Glomerular endothelial cell (primary cell): ENCODE results near the gene FHAD1. TPM values are rescaled to one million over a fixed set of nuclear protein-coding genes. Genes with fewer than 3 reads are reported as not detected.

Source experiments
- DNase-seq: peaks from one replicate; pipeline ENCODE4 v3.0.0-alpha.2; 2011; ENCODE audit warnings: low read depth, low spot score; ENCODE audit errors: extremely low read depth
- total RNA-seq: library from RNA; depleted of rRNA; stranded (reverse); fragments of >200 nt; gene quantifications from 2 replicates; pipeline ENCODE4 v1.2.3, GENCODE V29; 2015

Gene FHAD1
- total RNA-seq, 1 donor from 2014 or later: not detected

GRCh38 chr1:15324869-15325335 is 77.9 kb downstream of the FHAD1 start:
- no peak for DNase-seq

GRCh38 chr1:15325375-15326085 is 78.5 kb downstream of the FHAD1 start:
- DNase-seq: no peak

DNA sequence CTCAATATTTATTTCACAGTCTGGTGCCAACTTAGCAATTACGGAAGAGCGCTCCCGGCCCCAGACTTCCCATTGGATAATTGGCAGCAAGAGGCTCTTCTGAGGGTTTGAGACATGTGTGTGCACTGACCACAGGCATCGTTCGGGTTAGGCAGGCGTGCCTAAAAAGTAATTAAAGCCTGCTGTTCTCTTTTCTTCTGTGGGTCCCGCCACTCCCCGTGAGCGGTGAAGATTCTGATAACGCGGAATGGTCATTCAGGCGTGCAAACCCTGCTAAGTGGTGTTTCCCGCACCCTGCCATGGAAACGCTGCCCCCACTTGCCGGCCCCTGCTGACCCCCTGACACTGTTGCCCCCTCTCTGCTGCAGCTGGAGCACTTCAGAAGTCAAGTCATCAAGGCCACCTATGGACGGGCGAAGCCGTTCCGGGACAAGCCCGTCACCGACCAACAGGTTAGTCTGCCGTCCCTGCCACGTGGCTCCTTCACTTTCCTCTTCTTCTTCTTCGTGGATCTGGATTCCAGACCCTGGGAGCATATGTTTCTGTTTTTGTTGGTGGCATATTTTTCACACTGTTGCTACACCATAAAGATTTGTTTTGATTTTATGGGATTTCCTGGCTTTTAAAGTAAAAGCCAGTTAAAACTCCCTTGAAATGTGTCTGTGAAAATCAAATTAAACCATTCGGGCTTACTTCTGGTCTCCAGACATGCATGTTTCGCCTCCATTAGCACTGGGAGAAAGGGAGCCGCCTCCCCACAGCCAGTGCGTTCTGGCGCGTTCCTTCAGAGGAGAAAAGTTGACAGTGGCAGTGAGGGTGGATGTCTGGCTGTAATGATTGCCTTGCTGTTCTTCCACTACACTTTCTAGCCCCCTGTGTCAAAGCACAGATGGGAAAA is 79.9 kb downstream of the FHAD1 start:
- DNase-seq: no peak

DNA sequence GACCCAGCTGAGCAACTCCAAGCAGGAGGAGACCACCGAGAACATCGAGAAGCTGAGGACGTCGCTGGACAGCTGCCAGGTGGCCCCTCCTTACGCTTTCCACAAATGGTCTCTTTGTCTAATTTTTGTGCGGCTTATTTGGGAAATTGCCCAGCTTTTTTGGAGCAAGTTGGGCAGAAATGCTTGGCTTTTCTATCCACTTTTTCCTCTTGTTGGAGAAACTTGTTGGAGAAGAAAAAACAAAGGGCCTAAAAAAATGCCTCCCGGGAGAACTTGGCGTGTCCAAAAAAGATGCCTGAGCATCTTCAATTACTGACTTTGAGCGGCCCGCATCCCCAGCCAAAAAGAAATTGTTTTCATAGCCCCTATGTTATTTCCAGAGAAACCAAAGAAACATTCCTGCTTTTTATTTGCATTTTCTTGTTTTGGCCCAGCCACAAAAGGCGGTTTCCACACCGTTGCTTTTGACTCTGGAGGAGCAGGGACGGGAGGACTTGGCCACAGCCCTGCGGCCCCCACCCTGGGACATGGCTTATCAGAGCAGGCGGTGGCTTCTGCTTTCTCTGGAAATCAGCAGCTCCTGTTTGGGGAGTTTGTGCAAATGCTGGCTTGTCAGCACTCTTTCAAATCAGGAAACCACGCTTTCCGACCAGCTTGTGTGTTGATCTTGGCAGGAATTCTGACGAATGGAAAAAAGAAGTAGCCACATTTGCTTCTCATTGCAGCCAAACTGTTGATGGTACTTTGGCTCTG is 81.5 kb downstream of the FHAD1 start:
- no peak for DNase-seq

GRCh38 chr1:15329104-15329820 is 82.2 kb downstream of the FHAD1 start:
- no peak for DNase-seq

- no peak for DNase-seq
Measured at GRCh38 chr1:15330028-15330427, 83.0 kb downstream of the FHAD1 start.

DNA sequence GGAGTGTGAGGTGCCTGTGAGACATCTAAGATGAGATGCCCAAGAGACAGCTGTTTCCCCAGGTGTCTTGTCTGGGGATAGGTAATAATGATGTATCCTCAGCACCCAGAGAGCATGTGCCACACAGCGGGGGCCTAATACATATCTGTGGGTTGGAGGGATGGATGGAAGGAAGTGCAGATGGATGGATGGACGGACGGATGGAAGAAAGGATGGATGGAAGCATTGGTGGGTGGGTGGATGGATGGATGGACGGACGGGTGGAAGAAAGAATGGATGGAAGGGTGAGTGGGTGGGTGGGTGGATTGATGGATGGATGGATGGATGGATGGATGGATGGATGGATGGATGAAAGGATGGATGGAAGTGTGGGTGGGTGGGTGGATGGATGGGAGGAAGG is 84.2 kb downstream of the FHAD1 start:
- DNase-seq: no peak

- DNase-seq: no peak
Measured at GRCh38 chr1:15331734-15332133, 84.7 kb downstream of the FHAD1 start.

DNA sequence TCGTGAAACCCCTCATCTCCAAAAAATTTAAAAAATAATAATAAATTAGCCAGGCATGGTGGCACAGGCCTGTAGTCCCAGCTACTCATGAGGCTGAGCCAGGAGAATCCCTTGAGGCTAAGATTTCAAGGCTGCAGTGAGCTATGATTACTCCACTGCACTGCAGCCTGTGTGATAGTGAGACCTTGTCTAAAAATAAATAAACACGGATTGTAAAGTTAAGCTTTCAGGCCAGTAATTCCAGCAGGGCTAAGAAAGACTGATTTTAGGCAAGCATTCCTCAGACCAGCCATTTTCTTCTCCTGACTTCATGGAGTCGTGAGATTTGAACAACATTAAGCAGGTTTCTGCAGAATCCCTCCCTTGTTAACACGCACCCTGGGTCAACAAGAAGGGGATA is 85.5 kb downstream of the FHAD1 start:
- DNase-seq: no peak

DNA sequence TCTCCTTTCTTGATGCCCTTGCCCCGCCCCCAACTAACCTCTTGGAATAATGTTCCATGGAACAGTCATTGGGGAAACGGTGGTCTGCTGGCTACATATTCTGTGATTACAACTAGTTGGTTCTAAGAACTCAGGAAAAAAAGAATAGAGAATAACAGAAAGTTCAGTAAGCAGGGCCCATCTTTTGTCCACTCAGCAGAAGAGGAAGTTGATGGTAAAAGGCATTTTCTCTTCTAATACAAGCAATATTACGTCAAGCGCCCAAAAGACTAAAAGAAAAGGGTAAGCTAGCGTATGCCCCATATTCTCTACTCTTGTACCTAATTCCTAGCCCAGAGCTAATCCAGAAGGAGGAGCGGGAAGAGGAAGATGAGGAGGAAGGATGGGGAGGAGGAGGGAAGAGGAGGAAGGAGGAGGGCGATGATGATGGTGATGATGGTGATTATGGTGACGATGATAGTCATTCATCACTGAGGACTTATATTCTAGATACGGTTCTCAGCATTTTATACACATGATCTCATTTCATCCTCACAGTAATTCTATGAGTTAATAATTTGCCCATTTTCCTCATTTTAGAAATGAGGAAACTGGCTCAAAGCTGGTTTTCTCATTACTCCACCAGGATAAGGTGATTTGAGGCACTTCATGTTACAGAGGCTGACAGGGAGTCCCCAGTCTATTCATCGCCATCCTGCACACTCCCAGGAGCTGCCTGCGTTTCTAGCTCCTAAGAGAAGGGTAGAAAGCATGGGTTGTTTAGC is 86.1 kb downstream of the FHAD1 start:
- DNase-seq: no peak

GRCh38 chr1:15334995-15335394 is 88.0 kb downstream of the FHAD1 start:
- DNase-seq: no peak

DNA sequence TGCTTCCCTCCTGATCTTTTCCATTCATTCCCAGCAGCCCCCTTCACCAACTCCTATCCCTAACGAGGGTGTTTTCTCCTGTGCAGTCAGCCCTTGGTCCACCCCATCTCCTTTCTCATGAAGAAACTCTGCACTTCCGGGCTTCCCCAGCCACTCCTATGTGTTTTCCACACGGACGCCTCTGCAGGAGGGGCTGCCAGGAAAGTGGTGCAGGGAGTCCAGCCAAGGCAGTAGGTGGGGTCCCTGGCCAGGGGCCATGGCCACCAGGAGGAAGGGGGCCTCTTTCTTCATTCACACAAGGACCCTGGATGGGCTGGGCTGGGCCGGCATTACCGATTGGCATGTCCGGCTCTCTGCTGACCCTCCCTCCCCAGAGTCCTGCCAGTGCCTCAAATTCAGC is 89.8 kb downstream of the FHAD1 start:
- no peak for DNase-seq

- peak; percentile 84 for DNase-seq
Measured at GRCh38 chr1:15337656-15338402, 90.8 kb downstream of the FHAD1 start.

GRCh38 chr1:15339570-15339969 is 92.5 kb downstream of the FHAD1 start:
- DNase-seq: no peak

- DNase-seq: no peak
Measured at GRCh38 chr1:15341228-15341627, 94.2 kb downstream of the FHAD1 start.

DNA sequence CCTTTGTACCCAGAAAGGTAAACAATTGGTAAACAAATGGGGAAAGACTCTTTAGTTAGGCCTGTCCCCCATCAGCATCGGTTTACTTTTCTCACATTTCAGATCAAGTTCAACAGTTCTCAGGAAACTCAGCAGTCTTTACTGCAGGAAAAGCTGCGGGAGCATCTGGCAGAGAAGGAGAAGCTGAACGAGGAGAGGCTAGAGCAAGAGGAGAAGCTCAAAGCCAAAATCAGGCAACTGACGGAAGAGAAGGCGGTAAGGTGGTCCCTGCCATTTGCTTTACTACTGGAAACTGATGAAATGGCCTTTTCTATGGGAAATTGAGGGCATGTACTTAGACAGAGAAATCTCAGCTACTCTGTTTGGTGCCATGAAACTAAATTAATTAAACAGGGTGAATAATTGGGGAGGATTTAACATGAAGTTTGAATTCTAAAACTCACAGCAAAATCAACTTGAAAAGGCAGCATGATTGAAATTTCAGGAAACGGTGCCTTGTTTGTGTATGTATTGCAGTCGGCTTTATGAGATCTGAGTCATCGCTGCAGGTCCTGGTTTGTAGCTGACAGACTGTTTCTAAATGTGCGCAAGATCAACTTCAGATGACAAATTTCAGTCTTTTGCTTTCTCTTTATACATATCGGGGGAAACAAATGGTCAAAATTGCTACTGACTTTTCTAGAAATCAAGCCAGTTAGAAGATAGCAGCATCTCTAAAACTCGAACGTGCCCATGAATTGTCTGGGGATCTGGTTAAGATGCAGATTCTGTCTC is 94.8 kb downstream of the FHAD1 start:
- DNase-seq: peak; percentile 52

GRCh38 chr1:15342408-15342967 is 95.5 kb downstream of the FHAD1 start:
- no peak for DNase-seq

- no peak for DNase-seq
Measured at GRCh38 chr1:15343099-15343498, 96.1 kb downstream of the FHAD1 start.
